ENCODE measurements around the gene CDK5RAP3.
"Not testable (repeated sequence)": the region's sequence is repeated elsewhere in the genome, so short reads cannot be mapped to it uniquely, and the experiment has no call there.

The CDK5RAP3 gene

GRCh38 chr17:47980541-47980940 lies 9.6 kb downstream of the CDK5RAP3 start:
- no peak for DNase-seq

GRCh38 chr17:47981462-47981861 lies 10.5 kb downstream of the CDK5RAP3 start:
- DNase-seq, result peak; percentile 22

- DNase-seq, result no peak
Observed at GRCh38 chr17:47982091-47982617, 11.2 kb downstream of the CDK5RAP3 start.

GRCh38 chr17:47982645-47983390 lies 11.9 kb downstream of the CDK5RAP3 start:
- DNase-seq, result no peak

GRCh38 chr17:47983492-47984223 lies 12.7 kb downstream of the CDK5RAP3 start:
- DNase-seq, result no peak

- DNase-seq, result no peak
Observed at GRCh38 chr17:47986520-47986919, 15.6 kb downstream of the CDK5RAP3 start.

GRCh38 chr17:47987240-47987835 lies 16.4 kb downstream of the CDK5RAP3 start:
- no peak for DNase-seq

GRCh38 chr17:47988445-47988844 lies 17.5 kb downstream of the CDK5RAP3 start:
- DNase-seq, result not testable (repeated sequence)

- no peak for DNase-seq
Observed at GRCh38 chr17:47989159-47989558, 18.2 kb downstream of the CDK5RAP3 start.

- DNase-seq, result no peak
Observed at GRCh38 chr17:47989700-47990099, 18.8 kb downstream of the CDK5RAP3 start.

- no peak for DNase-seq
Observed at GRCh38 chr17:47990962-47991731, 20.2 kb downstream of the CDK5RAP3 start.

GRCh38 chr17:47992216-47992615 lies 21.3 kb downstream of the CDK5RAP3 start:
- no peak for DNase-seq

- no peak for DNase-seq
Observed at GRCh38 chr17:47993031-47993564, 22.2 kb downstream of the CDK5RAP3 start.

GRCh38 chr17:47993964-47994363 lies 23.1 kb downstream of the CDK5RAP3 start:
- DNase-seq, result no peak

- DNase-seq, result no peak
Observed at GRCh38 chr17:47994724-47995123, 23.8 kb downstream of the CDK5RAP3 start.

- DNase-seq, result no peak
Observed at GRCh38 chr17:47995241-47995935, 24.5 kb downstream of the CDK5RAP3 start.

- no peak for DNase-seq
Observed at GRCh38 chr17:47996201-47996600, 25.3 kb downstream of the CDK5RAP3 start.

- no peak for DNase-seq
Observed at GRCh38 chr17:47997586-47997985, 26.7 kb downstream of the CDK5RAP3 start.

GRCh38 chr17:47998044-47998443 lies 27.1 kb downstream of the CDK5RAP3 start:
- DNase-seq, result no peak

GRCh38 chr17:47999582-47999981 lies 28.7 kb downstream of the CDK5RAP3 start:
- no peak for DNase-seq

- DNase-seq, result no peak
Observed at GRCh38 chr17:48001197-48001596, 30.3 kb downstream of the CDK5RAP3 start.

GRCh38 chr17:48001657-48002056 lies 30.7 kb downstream of the CDK5RAP3 start:
- not testable (repeated sequence) for DNase-seq

Data from CD4-positive, alpha-beta T cell treated with Interleukin-21 for 1 hour (primary cell).